Activated CD4-positive, alpha-beta T cell treated with anti-CD3 and anti-CD28 coated beads, Interleukin-2, amount 50 U/mL, for 4 hours (primary cell): ENCODE measurements around the gene MGAT4C.
"Not testable (repeated sequence)": the region's sequence is repeated elsewhere in the genome, so short reads cannot be mapped to it uniquely, and the experiment has no call there.

Source experiments
- DNase-seq, 2 experiments: peaks; one replicate each; pipeline ENCODE4 v3.0.0-alpha.2; 2020

MGAT4C gene

DNA sequence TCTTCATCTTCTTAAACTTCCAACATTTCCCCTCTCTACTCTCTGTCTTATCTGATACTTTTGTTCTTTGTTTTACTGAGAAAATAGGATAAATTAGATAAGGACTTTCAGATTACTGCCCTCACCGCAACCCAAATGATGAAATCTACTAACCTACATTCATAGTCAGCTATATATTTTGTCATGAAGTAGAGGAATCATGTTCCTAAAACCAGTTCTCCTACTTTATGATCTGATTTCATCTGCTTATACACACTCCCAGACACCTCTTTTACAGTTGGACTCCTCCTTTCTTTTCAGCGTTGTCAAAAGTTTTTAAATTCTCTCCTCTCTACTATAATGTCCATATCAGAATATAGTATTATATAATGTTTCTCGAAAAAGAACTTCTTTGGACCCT lies 29.7 kb downstream of the MGAT4C start:
- DNase-seq: no peak

DNA sequence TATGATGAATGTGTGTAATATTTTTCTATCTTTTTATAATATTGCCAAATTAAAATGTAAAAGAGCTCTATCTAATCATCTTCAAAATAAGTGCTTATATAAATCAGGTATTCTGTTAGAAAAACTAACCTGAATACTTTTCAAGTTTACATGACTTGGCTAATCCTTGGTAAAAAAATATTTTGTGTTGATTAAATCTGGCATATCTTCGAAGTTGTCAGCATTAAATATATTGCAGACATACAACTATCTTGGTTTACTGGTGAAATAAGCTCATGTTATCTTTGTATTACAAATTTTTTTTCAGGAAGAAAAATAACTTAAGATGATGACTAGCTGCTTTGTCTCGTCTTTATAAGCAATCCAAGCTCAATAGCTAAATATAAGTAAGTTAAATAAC lies 39.6 kb downstream of the MGAT4C start:
- no peak for DNase-seq

DNA sequence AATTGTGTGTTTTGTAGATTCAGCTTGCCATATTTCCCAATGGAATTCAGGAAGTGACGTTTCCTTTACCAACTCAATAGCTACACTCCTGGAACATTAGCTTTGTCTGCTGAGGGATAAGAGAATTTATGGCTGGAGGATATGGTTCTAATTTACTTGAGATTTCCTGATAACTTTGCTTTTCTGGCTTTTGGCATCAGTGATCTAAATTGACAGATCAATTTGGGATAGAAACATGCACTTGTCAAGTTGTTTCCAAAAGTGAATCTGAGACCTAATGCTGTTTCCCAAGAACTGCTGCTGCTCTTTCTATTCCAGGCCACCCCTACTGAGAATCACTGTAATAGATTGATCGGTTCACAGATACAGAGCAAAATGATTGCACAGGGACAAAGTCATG lies 43.2 kb downstream of the MGAT4C start:
- DNase-seq: no peak

DNA sequence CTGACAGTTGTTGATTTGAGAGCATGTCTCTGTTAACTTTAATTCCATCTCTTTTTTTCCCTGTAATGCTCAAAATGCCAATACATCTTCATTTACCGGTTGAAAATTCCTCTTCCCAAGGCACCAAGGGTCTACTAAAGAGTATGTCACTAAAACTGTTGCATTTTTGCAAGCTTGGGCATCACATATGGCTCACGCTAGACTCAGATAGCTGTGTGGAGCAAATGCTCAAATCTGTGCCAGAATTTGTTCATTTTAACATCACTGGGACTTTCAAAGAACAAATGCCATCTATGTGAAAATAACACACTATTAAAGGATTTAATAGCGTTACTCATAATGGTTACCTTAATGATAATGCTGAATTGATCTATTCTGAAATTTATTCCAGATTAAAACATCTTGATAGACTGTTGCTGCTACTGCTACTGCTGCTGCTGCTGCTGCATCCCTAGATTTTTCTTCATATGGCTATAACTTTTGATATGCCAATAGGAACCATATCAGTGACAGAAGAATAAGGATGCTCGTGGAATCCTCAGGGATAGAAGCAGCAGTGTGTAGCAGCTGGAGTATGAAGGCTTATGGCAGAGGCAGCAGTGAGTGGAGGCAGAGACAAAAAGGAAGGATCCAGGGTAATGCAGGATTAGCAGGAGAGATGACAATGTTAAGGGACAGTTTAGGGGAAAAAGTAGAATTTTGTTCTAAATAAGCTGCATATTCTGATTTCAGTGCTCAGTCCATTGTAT lies 57.3 kb downstream of the MGAT4C start:
- no peak for DNase-seq

DNA sequence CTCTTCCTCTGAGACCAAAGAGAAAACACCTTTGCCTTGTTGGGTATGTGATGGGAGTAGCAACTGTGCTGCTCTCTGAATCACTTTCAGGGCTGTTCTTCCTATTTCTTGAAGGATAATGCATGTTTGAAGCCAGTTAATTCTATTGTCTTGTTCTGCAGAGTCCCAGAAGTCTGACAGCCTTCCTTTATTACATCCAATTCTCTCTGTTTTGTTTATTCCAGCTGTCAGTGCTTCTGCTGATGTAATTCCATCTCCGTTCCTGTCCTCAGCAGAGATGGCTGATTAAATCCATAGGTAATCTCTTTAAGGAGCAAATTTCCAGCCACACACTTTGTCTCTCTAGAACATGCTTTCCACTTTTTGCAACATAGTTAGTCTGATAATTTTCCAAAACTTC lies 59.7 kb downstream of the MGAT4C start:
- no peak for DNase-seq

DNA sequence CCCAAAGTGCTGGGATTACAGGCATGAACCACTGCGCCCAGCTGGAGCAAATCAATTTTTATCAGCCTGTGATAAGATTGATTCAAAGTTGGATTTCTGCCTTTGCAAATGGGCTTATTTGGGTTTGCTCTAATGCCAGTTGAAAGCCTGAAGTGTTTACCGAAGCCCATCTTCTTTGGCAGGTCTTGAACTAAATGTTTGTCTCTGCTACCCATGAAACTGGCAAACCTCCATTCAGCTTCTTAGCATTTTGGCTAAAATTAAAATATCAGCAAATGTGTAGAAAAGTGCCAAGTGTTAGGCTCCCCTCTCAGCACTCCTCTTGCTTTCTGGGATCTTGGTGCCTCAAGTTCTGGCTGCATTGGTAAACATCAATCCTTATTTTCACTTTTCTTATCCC lies 61.5 kb downstream of the MGAT4C start:
- DNase-seq: no peak

DNA sequence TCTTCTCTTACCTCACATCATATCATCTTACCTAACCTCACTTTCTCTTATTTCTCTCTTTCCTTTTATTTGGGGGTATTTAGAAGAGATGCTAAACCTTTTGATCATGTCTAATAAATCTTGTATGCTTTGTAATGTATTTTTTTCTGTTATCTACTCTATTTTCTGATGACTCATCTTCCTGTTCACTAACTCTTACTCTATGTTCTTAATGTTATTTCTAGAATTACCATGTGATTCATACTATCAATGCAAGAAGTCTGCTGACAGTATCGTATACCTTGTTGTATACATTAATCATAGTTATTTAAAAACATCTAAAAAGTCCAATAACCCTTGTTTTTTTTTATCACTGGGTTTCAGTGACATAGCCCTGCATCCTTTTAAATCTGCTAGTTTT lies 62.3 kb downstream of the MGAT4C start:
- DNase-seq: no peak

DNA sequence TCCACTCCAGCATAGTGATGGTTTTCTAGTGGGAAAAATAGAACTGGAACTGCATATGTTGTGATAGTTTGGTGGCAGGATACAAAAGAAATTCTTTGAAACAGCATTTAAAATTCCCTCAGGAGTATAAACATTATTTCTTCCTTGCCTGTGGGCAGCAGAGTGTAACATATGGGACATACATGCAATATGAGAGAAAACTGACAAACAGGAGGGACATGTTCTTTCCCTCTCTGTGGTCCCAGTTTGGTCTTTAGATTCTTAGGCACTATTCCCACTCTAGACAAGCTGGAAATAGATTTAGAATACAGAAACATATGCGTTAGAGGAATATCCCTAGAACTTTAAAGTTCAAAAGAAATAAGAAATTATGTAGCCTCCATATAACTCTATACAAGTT lies 68.0 kb downstream of the MGAT4C start:
- no peak for DNase-seq

DNA sequence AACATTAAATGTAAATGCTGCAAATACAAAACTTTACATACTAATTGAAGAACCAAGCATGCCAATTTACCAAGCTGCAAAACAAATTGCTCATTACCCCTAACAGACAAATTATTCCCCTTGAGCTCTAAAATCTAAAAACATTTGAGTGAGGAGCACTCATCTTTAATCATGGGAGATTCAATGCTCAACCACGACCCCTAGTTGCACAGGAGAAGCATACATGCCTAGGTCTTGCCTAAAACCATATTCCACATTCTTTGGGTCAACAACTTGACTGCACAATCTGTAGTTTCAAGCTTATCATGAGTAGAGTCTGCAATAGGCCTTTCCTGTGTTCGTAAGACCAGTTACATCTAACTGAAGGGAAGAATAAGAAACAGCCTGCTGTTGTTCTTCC lies 69.7 kb downstream of the MGAT4C start:
- no peak for DNase-seq

DNA sequence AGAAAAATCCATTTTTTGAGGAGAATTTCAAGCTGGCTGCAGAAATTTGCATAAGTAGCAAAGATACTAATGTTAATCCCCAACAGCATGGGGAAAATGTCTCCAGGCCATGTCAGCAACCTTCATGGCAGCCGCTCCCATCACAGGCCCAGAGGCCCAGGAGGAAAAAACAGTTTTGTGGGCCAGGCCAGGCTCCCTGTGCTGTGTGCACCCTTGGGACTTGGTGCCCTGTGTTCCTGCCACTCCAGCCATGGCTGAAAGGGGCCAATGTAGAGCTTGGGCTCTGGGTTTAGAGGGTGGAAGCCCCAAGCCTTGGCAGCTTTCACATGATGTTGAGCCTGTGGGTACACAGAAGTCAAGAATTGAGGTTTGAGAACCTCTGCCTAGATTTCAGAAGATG lies 76.3 kb downstream of the MGAT4C start:
- DNase-seq: no peak

DNA sequence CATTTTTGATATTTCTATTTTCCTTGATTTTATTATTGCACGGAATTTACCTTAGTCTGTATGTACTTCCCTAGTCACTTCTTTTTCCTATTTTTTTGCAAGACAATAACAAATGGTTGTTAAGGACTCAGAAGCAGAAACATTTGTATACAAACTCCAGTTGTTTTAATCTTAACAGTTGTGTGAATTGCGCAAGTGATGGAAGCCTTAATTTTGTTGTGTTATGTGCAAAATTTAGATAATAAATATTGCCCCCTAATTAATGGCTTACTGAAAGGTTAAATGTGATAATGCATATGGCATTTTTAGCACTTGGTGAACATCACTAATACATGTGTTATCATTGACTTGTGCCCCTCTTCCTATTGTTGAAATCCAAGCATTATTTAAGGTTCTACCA lies 82.0 kb downstream of the MGAT4C start:
- no peak for DNase-seq

DNA sequence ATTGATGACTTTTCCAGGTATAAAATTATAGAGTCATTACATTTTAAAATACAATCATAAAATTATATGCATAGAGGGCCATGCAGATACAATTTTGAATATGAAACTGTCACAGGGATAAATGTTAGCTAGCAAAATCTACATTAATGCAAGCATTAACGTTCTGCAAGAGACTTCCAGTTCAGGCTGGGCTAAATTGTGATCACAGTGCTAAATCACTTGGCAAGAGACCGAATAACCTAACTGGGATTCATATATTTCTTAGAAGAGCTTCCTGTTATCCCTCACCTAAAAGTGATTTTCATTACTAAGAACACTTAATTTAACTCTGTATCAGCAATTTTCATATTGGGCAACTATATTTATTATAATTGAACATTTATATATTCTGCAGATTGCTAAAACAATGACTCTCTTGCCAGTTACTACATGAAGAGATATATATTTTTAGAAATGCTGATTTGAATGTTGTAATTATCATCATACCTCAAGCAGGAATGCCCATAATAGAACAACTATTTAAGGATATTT lies 83.2 kb downstream of the MGAT4C start:
- DNase-seq: no peak

DNA sequence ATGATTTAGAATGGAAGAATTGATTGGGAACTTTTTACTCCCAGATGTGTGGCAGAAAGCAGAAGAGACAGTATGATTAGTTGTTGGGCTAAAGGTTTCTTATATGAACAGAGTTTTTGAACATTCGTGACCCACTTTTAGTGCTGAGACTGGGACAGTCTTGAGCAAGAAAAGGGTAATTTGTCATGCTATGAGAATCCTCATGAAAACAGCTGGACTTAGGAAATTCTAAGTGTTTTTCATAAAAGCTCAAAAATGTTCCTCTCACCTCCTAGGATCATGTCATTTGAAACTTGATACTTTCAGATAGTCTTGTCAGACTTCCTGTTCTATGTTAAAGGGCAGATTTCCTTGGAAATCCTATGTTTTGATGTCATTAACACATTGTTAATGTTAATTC lies 86.1 kb downstream of the MGAT4C start:
- no peak for DNase-seq

DNA sequence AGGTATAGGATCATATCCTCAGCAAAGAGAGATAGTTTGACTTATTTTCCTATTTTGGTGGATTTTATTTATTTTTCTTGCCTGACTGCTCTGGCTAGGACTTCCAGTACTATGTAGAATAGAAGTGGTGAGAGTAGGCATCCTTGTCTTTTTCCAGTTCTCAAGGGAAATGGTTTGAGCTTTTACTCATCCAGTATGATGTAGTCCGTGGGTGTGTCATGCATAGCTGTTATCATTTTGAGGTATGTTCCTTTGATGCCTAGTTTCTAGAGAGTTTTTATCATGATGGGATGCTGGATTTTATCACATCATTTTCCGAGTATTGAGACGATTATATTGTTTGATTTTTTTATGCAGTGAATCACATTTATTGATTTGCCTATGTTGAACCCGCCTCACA lies 97.2 kb downstream of the MGAT4C start:
- no peak for DNase-seq

DNA sequence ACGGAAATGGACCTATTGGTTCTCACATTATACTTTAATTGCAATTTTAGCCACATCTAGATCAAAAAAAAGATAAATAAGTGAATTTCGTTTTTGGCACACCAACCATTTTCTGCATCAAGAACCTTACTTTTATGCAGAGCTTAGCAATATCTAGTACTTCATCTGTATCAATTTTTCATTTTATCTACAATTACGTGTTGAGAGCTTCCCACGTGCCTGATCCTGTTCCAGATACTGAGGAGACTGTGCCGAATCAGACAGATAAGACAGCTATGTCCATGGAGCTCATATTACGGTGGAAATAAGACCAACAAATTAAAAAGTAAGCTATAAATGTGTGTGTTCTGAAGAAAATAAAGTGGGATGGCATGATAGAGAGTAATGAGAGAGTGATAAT lies 101.6 kb downstream of the MGAT4C start:
- DNase-seq: no peak

DNA sequence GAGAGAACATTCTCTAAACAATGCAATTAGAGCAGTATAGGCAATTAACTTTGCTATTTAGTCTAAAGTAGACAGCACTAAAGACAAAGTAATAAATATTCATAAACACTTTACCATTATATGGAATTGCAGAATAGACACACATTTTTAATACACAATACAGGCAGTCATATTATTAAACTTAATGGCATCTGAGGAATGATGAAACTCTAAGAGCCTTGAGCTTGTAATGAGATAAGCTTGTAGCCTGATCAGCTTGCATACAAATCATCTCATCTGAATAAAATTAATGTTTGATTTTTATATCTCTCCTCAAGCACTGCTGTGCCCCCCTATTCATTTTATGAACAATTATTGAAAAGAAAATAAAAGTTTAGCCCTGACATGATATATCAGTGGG lies 107.6 kb downstream of the MGAT4C start:
- no peak for DNase-seq

DNA sequence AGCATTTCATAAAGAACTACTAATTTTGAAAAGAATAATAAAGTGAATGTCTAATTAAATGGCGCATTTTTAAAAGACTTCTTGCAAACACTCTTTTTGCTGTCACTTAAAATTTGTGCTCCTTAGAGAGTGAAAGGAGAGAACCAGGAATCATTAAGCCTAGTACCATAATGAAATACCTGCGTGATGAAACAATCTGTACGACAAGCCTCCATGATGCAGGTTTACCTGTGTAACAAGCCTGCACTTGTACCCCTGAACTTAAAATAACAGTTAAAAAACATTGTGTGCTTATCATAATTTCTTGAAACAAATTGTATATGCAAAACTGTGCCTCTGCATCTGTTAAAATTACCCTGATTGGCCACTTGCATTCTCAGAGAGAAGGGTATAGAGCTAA lies 108.1 kb downstream of the MGAT4C start:
- no peak for DNase-seq

DNA sequence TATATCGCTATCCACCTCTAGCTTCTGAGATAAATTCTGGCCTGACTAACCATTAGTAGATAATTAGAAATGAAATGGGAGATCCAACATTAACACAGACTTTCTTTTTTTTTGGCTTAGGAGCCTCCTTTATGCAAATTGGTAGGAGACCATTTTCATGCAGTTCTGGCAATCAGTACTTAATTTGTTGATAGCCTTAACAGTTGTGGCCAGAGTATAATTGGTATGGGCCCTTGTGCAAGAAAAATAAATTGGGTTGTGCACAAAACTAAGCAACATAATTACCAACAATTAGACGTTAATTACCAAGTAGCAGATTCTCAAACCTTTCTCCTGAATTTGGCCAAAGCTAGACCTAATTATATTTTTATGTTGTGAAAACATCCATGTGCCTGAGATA lies 111.0 kb downstream of the MGAT4C start:
- no peak for DNase-seq

DNA sequence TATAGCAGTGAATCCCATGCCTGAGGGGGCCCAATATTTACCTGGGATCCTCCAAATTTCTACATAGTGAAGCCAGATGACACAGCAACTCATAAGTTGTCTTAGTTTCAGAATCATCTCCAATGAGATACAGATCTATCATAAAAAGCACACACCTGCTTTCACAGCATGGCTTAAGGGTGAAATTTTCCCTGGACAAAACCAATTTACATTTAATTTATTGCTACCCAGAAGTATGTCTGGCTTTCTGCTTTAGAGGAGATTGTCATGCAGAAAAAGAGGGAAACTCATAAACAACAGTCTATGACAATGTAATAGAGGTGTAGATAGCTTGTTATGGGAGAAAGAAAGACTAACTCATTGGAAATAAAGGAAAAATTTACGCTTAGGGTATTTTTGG lies 113.0 kb downstream of the MGAT4C start:
- no peak for DNase-seq

DNA sequence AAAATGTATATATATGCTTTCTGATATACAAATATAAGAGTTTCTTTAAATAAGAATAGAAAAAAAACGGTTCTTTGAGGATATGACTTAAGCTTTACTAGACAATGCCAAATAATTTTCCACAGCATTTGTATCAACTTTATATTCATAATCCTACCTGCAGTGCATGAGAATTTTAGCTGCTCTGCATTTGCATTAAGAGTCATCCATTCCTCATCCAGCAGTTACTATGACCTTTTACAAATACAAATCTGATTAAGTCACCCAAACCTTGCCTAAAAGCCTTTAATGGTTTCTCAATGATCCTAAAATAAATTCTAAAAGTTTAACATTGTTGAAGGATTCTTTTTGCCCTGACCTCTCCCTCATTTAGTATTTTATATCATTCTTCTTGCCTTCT lies 116.5 kb downstream of the MGAT4C start:
- DNase-seq: no peak

DNA sequence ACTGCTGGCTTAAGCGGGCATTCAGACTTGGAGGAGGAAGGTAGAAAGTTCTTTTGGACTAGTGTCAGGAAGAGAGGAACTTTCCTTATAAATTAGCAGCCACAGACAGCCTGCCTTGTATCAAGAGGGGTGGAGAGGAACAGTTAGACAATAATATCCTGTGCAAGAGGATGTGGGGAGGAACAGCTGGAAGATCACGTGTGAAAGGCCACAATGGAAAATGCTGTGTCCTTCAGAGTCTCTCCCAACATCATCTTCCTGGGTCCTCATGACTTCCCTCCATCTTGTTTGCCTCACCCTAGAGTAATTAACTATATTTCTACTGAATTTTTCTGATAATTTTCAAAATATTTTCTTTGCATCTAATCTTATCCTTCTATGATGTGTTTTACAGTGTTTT lies 117.4 kb downstream of the MGAT4C start:
- no peak for DNase-seq

DNA sequence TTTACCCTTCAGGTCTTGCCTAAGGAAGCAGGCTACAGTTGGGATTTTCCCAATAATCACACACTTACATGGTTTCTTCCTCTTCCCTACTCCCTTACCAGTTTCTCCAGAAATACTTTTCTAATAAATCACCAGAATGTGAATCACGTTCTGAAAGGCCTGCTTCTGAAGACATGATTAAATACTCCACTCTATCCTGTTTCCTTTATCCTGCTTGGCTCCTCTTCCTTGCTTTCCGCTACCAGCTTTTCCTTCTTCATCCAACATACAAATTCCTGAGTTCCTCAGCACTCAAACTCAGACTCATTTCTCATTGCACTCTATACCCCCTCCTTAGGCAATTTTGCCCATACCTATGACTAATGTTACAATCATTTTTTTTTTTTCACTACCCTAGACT lies 118.3 kb downstream of the MGAT4C start:
- no peak for DNase-seq

DNA sequence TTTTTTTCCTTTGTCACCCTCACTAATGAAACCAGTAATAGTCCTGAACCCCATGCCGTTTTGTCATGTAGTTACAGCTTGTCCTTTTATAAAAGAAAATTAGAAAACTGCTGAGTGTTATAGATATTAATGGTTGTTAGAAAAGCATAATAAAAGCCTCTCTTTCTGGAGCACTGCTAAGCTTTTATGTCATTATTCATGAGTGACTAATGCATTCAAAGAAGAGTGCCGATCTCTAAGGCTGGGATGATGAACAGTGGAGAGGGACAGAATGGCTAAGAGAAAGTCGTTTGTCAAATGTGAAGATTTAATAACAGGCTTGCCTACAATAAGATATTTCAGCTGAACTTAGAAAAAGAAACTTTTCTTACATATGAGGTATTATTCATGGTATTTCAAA lies 121.6 kb downstream of the MGAT4C start:
- no peak for DNase-seq

DNA sequence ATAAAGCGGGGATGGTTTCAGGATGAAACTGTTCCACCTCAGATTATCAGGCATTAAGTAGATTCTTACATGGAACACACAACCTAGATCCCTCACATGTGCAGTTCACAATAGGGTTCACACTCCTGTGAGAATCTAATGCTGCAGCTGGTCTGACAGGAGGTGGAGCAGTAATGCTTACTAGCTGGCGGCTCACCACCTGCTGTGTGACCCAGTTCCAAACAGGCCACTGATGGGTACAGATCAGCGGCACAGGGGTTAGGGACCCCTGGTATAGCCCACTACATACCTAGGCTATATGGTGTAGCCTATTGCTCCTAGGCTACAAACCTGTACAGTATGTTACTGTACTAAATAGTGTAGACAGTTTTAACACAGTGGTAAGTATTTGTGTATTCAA lies 129.3 kb downstream of the MGAT4C start:
- DNase-seq: not testable (repeated sequence)

DNA sequence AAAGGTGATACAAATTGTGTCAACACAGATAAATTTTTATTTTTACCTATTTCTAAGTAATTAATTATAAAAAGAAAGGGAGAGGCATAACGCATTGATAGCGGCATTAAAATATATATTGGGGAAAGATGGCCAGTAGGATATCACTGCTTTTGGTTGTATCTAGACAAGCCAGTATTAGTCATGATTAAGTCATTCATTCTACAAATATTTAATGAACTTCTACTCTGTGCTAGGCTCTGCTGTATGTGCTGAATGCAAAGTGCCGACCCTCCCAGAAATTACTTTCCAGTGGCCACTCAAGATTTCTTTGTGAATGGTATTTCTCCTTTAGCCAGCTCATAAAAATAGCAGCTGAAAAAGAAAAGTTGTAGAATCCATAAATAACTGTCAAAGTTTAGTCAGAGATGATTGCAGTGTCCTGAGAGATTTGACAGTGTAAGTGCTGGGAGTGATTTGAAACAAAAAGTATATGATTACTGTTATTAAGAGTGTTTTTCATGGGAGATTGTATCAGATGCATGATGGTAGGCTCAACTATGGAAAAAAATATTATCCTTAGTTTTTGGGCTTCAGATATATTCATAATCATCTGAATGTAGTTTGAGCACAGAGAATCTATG lies 133.2 kb downstream of the MGAT4C start:
- no peak for DNase-seq
